Measurements from ENCODE around the gene PTPRM.

PTPRM gene

GRCh38 chr18:8264861-8265411, 697.8 kb downstream of the PTPRM start:
- peak; percentile 82 for DNase-seq

- DNase-seq, result no peak
Measured at GRCh38 chr18:8272254-8272653, 705.1 kb downstream of the PTPRM start.

DNA sequence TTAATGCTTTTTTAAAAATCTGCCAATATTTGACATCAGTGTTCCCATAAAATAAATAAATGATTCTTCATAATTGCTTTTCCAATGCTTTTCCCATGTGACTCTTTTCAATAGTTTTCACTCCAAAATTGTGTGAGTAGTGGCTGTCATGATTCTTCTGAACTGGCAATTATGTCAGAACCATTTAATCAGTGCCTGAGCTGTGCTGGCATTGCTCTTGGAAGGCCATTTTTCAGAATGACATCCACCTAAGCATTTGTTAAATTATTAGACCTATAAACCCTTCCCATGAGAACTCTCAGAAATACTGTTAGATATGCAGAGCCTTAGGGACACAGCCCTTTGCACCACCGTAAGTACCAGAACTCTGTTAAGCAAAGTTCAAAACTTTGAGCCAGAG, 707.3 kb downstream of the PTPRM start:
- DNase-seq, result no peak

- no peak for DNase-seq
Measured at GRCh38 chr18:8276406-8276805, 709.3 kb downstream of the PTPRM start.

DNA sequence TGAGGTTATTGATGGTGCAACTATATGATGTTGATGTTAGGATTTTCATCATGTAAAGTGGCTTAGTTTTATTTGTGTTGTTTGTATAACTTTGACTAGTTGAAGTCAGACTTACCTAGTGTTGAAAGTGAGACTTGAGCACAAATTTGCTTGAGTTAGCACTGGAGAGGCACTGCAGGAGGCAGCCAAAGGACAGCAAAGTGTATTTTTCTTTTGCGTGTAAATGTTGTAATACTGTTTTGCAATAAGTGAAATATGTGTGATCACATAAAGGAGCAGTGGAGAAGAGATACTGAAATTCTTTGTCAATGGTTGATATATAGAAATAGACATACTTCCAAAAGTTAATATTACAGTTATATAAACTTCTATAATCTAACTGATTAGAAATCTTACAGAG, 710.2 kb downstream of the PTPRM start:
- no peak for DNase-seq

DNA sequence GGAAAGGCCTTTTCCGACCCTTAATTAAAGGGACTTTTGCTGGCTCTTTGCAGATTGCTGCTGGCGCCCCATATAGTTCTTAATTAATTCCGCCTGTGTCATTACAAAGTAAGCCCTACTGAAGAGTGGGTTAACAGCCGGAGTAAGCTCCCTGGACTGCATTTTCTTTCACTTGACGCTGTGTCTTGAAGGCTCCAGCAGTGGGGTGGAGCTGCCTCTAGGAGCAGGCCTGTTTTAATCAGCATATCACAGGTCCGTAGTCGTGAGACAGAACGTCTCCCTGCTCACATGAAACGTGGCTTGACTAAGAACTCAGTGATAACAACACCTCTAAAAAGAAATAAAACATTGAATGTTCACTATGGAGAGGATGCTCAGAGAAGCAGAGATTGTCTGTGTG, 712.2 kb downstream of the PTPRM start:
- no peak for DNase-seq

- DNase-seq, result no peak
Measured at GRCh38 chr18:8279781-8280330, 712.7 kb downstream of the PTPRM start.

DNA sequence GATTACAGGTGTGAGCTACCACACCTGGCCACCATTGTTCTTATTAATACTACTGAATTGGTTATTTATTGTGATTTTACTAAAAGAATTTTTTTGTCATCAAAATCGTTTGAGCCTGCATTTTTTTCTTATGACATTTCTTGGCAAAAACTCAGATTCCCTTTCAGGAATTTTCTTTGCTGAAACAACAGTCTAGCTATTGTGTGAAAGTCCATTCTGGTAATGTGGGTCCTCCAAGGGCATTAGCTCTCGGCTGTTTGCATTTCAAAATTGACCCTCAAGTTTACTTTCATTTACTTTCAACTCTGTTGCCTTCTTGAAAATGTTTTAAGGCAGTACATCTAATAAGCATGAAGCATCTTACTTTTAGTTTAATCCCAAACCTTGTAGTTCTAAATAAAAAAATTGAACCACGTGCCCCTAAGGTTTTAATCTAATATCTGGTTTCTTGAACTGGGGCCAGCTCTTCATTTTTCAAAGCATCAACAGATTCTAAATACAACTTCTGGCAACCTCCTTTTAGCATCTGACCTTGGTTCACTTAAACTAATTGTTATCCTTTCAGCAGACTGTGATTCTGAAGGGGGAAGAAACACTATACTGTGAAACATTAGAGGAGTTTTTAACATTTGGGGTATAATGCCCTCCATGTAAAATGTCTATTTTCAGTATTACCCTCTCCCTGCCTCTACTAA, 716.9 kb downstream of the PTPRM start:
- DNase-seq, result no peak

- no peak for DNase-seq
Measured at GRCh38 chr18:8286303-8286702, 719.2 kb downstream of the PTPRM start.

DNA sequence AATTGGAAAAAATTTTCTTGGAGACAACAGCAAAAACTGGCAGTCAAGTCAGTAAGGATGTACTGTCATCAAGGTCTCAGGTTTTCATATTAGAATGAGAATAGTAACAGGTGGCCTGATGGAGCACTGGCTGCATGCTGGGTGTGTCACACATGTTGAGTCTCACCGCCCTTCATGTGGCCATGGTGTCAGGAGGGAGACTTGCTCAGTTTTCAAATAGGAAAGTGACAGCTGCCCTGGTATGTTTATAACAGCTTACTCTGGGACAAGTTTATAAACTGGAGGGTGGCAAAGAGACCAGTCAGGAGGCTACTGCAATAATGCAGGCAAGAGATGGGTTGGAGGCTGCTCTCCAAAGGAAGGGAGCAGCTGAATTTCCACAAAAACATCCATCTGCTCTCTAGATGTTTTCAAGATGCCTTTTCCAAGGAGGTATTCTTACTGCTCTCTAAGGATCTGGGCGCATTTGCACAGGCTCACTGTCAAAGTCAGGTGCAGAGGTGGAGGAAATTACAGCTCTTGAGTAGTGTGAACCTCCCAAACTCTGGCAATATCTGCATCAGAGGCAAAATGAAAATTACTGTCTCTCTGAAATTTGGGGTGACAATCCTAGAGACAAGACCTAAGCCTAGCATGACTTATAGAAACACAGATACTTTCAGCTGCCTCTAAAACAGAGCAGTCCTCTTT, 720.2 kb downstream of the PTPRM start:
- DNase-seq, result no peak

GRCh38 chr18:8288472-8289195, 721.5 kb downstream of the PTPRM start:
- no peak for DNase-seq

GRCh38 chr18:8290435-8290834, 723.3 kb downstream of the PTPRM start:
- no peak for DNase-seq

GRCh38 chr18:8290913-8291312, 723.8 kb downstream of the PTPRM start:
- no peak for DNase-seq

DNA sequence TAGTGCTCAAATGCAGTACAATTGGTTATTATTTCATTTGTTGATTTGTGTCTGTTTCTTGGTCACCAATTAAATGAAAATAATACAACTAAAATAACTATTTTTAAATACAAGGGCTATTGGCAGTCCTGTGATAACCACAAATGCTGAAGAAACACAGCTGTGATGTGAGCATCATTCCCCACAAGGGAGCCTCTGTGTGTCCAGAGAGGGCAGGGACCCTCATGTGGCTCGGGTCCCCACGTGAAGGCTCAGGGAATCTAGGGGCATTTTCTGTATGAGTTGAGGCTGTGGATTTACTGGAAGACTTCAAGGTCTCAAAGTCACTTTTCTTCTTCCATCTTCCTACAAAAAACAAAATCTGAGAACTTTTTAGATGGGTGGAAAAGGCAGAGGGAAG, 726.1 kb downstream of the PTPRM start:
- no peak for DNase-seq

DNA sequence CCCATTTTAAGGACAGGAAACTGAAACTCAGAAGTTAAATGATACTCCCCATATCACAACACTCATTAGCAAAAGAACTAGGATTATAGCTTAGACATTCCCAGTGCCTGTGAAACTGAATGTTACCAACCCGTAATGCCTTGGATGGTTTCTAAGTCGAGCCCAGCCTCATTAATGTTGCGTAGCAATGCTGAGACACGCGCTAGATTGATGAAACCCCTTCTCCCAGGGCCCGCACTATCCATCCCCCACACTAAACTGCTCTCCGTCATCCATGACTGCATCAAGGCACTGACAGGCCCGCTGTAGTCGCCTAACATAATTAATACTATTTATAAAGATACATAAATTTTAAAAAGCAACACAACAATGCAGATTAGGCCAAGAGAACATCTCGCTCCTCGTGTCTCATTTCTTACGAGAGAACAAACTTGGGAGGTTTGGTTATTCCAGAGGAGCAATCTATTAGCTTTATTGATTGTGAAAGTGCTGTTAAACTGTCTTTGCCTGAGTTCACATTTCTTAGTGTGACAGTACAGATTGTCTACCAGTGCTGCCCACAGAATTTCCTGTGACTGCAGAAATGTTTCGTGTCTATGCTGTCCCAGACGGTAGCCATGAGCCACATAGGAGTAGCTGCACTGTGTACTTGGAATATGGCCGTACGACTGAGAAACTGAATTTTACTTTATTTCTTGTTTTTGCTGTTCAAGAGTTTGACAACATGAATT, 729.9 kb downstream of the PTPRM start:
- no peak for DNase-seq

GRCh38 chr18:8298186-8298585, 731.1 kb downstream of the PTPRM start:
- DNase-seq, result no peak

DNA sequence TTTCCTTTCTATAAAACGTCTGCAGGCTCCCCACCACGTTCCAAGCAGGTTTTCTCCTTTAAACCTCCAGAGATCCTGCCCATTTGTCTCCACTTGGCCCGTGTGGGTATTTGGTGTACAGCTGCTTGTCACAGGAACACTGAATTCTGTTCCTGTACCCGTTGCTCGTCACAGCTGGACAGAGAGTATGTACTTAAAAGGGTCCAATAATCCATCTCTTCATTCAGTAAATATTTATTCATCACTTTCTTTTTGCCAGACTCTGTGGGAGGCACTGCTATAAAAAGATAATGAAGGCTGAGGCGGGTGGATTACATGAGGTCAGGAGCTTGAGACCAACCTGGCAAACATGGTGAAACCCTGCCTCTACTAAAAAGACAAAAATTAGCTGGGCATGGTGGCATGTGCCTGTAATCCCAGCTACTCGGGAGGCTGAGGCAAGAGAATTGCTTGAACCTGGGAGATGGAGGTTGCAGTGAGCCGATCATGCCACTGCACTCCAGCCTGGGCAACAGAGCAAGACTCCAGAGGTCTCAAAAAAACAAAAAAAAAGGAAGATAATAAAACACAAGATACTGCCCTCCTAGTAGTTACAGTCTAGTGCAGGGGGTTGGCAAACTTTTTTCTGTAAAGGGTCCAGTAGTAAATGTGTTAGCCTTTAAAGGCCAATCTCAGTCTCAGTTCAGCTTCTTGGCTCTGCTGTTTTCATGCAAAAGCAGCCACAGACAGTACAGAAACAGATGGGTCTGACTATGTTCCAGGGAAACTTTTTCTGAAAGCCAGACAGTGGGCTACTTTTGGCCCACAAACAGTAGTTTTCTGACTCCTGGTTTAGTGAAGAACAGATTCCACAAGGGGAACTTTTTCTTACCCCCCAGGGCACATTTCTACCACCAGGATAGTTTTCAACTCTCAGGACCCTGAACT, 732.2 kb downstream of the PTPRM start:
- DNase-seq, result no peak

GRCh38 chr18:8300751-8301410, 733.8 kb downstream of the PTPRM start:
- no peak for DNase-seq

DNA sequence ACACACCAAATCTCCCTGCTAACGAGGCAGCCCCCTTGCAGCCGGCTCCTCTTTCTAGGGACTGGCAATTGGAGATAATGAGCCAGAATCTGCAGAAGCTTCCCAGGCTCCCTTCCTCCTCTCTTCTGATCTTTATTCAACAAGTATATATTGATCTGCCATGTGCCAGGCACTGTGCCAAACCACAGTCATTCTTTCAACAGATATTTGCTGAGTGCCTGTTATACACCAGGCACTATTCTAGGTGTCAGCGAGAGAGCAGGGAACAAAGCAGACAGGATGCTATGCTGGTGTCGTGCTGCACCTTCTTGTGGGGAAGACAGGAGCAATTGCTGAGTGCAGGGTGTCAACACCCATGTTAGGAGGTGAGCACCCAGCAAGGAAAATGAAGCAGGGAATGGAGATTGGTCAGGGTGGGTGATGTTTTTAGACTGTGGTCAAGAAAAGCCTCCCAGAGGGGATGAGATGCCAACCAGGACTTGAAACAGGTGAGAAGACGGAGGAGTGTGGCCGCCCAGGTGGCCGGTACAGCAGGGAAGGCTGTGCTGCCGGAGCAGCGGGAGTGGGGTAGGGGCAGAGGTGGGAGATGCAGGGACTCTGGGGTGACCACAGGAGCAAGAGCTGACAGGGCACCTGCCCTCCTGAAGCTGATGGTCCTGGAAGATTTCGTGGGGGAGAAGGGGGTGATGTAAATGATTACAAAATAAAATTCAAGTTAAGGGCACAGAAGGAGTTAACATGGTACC, 734.5 kb downstream of the PTPRM start:
- DNase-seq, result no peak

DNA sequence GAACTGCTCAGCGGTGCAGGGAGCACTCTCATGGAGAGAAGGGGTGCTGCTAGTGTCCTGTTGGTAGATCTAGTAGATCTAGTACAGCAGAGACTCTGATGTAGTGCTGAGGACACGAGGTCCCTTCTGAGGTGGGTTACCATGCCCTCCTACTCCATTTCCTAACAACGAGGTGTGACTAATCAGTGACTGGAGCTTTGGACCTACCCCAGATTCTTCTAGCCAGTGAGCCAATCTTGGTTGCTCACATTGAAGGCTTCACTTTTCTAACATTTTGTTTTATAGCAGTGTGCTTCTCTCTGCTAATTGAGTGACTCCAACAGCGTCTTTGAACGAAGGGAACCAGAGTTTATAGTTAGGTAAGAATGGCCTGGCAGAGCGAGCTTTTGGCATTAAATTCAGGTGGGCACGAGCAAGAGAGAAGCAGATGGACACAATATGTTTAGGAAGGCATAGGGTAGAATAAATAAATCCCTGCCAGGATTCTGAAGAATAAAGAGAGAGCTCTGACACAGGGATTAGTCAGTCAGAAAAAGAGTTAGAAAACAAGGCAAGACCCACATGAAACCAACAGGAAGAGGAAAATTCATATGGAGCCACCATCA, 736.1 kb downstream of the PTPRM start:
- DNase-seq, result no peak
